MM.1S (cell line): ENCODE results near the gene CLDN20.

ENCODE experiments used
- CTCF ChIP-seq: fragments of 300-600 bp; sonication (generic); IDR thresholded peaks from 2 replicates; pipeline ENCODE4 v1.5.1; 2016; ENCODE audit warnings: antibody characterized with exemption, low read length, mixed read lengths
- EZH2 ChIP-seq: fragments of 300-600 bp; sonication (generic); optimal IDR thresholded peaks from 2 replicates; pipeline ENCODE3; 2017; ENCODE audit warnings: low read depth, mild to moderate bottlenecking, antibody characterized with exemption, low read length, mixed read lengths

DNA sequence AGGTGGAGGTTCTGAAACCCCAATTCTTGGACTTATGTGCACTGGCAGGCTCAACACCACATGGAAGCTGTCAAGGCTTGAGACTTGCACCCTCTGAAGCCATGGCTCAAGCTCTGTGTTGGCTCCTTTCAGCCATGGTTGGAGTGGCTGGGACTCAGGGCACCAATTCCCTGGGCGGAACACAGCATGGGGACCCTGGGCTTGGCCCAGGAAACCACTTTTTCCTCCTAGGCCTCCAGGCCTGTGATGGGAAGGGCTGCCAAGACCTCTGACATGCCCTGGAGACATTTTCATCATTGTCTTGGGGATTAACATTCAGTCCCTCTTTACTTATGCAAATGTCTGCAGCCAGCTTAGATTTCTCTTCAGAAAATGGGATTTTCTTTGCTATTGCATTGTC, 26.2 kb upstream of the CLDN20 start:
- TF ChIP-seq CTCF (no peak), EZH2 (no peak)
